WTC11 (cell line): ENCODE results near the gene SMOC1. TPM values are rescaled to one million over a fixed set of nuclear protein-coding genes. Genes with fewer than 3 reads are reported as not detected.

ENCODE experiments used
- ATAC-seq: fragments of 200-7000 bp; cut with Tn5 transposase; 2 replicates; pipeline ENCODE4 v1.10.0; 2021; ENCODE audit warnings: mild to moderate bottlenecking, moderate library complexity
- CTCF ChIA-PET: fragments of 300-600 bp; sonication (Branson Sonifier 250); formaldehyde crosslinking; loops from one replicate; lab custom pipeline; 2021; ENCODE audit warnings: antibody characterized with exemption; lab: Charles Lee
- POLR2A ChIA-PET: fragments of 350-600 bp; sonication (Branson Sonifier 250); formaldehyde crosslinking; loops from one replicate; lab custom pipeline; 2021; ENCODE audit warnings: antibody characterized with exemption; lab: Charles Lee
- DNase-seq: peaks from one replicate; pipeline ENCODE4 v3.0.0; 2021; ENCODE audit warnings: low spot score
- H3K27ac Mint-ChIP-seq: 2 replicates; pipeline ENCODE4 v1.8.0; 2021; ENCODE audit warnings: mixed read lengths
- H3K27me3 Mint-ChIP-seq: 2 replicates; pipeline ENCODE4 v1.8.0; 2021; ENCODE audit warnings: low read depth, mild to moderate bottlenecking, moderate library complexity, mixed read lengths
- H3K36me3 Mint-ChIP-seq: 2 replicates; pipeline ENCODE4 v1.8.0; 2021; ENCODE audit warnings: mixed read lengths
- H3K4me1 Mint-ChIP-seq: 2 replicates; pipeline ENCODE4 v1.8.0; 2022; ENCODE audit warnings: mixed read lengths
- H3K4me3 Mint-ChIP-seq: 2 replicates; pipeline ENCODE4 v1.8.0; 2021; ENCODE audit warnings: mild to moderate bottlenecking, moderate library complexity, mixed read lengths
- H3K9me3 Mint-ChIP-seq: 2 replicates; pipeline ENCODE4 v1.8.0; 2021; ENCODE audit warnings: mixed read lengths
- ATF6 ChIP-seq: sonication (generic); formaldehyde crosslinking; IDR thresholded peaks from 2 replicates; pipeline ENCODE4 v1.8.1; 2023; ENCODE audit warnings: mild to moderate bottlenecking, missing genetic modification reagents
- ELF4 ChIP-seq: sonication (generic); formaldehyde crosslinking; IDR thresholded peaks from 2 replicates; pipeline ENCODE4 v1.8.1; 2022; ENCODE audit warnings: low read depth, mild to moderate bottlenecking, moderate library complexity, missing genetic modification reagents
- FOXJ3 ChIP-seq: sonication (generic); formaldehyde crosslinking; IDR thresholded peaks from 2 replicates; pipeline ENCODE4 v1.9.0; 2021; ENCODE audit warnings: missing genetic modification reagents, mild to moderate bottlenecking, borderline replicate concordance
- JUN ChIP-seq: sonication (generic); formaldehyde crosslinking; IDR thresholded peaks from 2 replicates; pipeline ENCODE4 v1.8.0; 2023; ENCODE audit warnings: mild to moderate bottlenecking, missing genetic modification reagents
- MXD4 ChIP-seq: fragments of 250-450 bp; sonication (Bioruptor Pico); IDR thresholded peaks from 2 replicates; pipeline ENCODE4 v1.8.0; 2021; ENCODE audit warnings: mild to moderate bottlenecking, moderate library complexity, borderline replicate concordance
- NFATC4 ChIP-seq: fragments of 250-450 bp; sonication (Bioruptor Pico); IDR thresholded peaks from 2 replicates; pipeline ENCODE4 v1.9.0; 2021; ENCODE audit warnings: mild to moderate bottlenecking
- NFE2L1 ChIP-seq: sonication (generic); formaldehyde crosslinking; IDR thresholded peaks from 2 replicates; pipeline ENCODE4 v1.8.1; 2023; ENCODE audit warnings: missing genetic modification reagents
- NR2C2 ChIP-seq: sonication (generic); formaldehyde crosslinking; IDR thresholded peaks from 2 replicates; pipeline ENCODE4 v1.8.0; 2022; ENCODE audit warnings: mild to moderate bottlenecking, missing genetic modification reagents
- SP1 ChIP-seq: sonication (generic); formaldehyde crosslinking; conservative IDR thresholded peaks from 2 replicates; pipeline ENCODE4 v1.8.1; 2022; ENCODE audit warnings: missing genetic modification reagents
- TP53 ChIP-seq: sonication (generic); formaldehyde crosslinking; IDR thresholded peaks from 2 replicates; pipeline ENCODE4 v1.8.1; 2023; ENCODE audit warnings: mild to moderate bottlenecking, missing genetic modification reagents
- USF2 ChIP-seq: sonication (generic); formaldehyde crosslinking; IDR thresholded peaks from 2 replicates; pipeline ENCODE4 v1.8.1; 2023; ENCODE audit warnings: mild to moderate bottlenecking, missing genetic modification reagents, moderate library complexity
- ZBTB21 ChIP-seq: sonication (generic); formaldehyde crosslinking; IDR thresholded peaks from 2 replicates; pipeline ENCODE4 v1.8.1; 2023; ENCODE audit warnings: mild to moderate bottlenecking, missing genetic modification reagents, borderline replicate concordance
- ZNF232 ChIP-seq: sonication (generic); formaldehyde crosslinking; IDR thresholded peaks from 2 replicates; pipeline ENCODE4 v1.8.0; 2022; ENCODE audit warnings: mild to moderate bottlenecking, missing genetic modification reagents
- ZNF263 ChIP-seq: sonication (generic); formaldehyde crosslinking; IDR thresholded peaks from 2 replicates; pipeline ENCODE4 v1.8.1; 2022; ENCODE audit warnings: low read depth, mild to moderate bottlenecking, moderate library complexity, missing genetic modification reagents
- ZNF416 ChIP-seq: fragments of 250-450 bp; sonication (Bioruptor Pico); IDR thresholded peaks from 2 replicates; pipeline ENCODE4 v1.9.0; 2021; ENCODE audit warnings: mild to moderate bottlenecking, inconsistent platforms
- ZNF423 ChIP-seq: fragments of 250-450 bp; sonication (Bioruptor Pico); IDR thresholded peaks from 2 replicates; pipeline ENCODE4 v2.1.2; 2022; ENCODE audit warnings: mild to moderate bottlenecking, moderate library complexity
- total RNA-seq: library from RNA; stranded (reverse); gene quantifications from 3 replicates; pipeline ENCODE4 v1.2.3, GENCODE V29; 2021
- TF ChIP-seq, protein P1 (sequence below): fragments of 250-450 bp; sonication (Bioruptor Pico); IDR thresholded peaks from 2 replicates; pipeline ENCODE4 v1.8.0; 2021; ENCODE audit warnings: mild to moderate bottlenecking
- TF ChIP-seq, protein P2 (sequence below): sonication (generic); formaldehyde crosslinking; IDR thresholded peaks from 2 replicates; pipeline ENCODE4 v1.8.0; 2023; ENCODE audit warnings: missing genetic modification reagents
- TF ChIP-seq, protein P3 (sequence below): sonication (generic); formaldehyde crosslinking; conservative IDR thresholded peaks from 2 replicates; pipeline ENCODE4 v1.8.1; 2023; ENCODE audit warnings: mild to moderate bottlenecking, low read depth, missing genetic modification reagents, moderate library complexity

SMOC1 gene
- total RNA-seq, 1 experiment from 2014 or later = 1.1 TPM

DNA sequence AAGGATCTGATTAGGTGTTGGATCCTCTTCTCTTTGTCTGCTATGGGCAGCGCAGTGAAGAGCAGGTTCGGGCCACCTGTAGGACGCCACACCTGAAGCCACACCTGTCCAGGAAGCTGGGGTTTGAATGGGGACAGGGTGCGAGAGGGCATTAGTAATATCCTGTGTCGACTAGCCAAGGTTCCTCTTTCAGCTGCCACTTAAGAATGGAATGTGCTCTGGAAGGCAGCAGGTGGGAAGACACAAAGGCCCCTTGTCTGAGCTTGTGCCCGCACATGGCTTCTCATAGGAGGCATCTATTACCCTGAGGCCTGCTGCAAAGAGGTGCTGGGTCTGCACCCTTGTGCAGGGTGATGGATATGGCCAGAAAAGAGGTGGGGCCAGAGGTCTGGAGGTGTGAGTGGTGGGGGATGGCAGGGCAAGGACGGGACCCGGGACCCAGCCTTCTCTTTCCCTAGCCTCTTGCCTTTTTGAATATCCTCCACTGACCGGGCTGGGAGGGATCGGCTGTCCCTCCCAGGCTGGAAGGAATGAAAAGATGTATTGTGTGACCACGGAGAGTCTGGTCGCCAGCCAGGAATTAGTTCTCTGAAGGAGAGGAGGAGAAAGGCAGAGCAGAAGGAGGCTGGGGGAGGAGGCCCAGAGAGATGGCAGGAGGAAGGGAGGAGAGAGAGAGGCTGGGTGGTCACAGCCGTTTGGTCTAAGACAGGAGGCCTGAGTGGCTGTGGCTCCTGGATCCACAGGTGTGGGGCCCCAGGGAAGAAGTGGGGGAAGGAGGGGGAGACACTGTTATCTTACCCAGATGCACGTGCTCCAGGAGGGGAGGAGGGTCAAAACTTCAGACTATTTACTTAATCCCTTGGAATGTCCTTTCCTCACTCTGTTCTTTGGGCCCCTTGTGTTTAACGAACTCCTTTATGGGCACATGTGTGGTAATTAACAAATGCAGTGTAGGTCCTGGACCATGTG, 101.5 kb downstream of the SMOC1 start:
- no peak for TF ChIP-seq MXD4
- no peak for TF ChIP-seq ELF4 (CRISPR knock-in tag)
- TF ChIP-seq ZNF423 (CRISPR knock-in tag) = no peak
- TF ChIP-seq ZNF416 = no peak
- no peak for TF ChIP-seq ATF6 (CRISPR knock-in tag)
- no peak for TF ChIP-seq NFATC4 (CRISPR knock-in tag)
- TF ChIP-seq TP53 (CRISPR knock-in tag) = no peak
- no peak for TF ChIP-seq ZBTB21 (CRISPR knock-in tag)
- TF ChIP-seq SP1 = no peak
- TF ChIP-seq, protein P1, sequence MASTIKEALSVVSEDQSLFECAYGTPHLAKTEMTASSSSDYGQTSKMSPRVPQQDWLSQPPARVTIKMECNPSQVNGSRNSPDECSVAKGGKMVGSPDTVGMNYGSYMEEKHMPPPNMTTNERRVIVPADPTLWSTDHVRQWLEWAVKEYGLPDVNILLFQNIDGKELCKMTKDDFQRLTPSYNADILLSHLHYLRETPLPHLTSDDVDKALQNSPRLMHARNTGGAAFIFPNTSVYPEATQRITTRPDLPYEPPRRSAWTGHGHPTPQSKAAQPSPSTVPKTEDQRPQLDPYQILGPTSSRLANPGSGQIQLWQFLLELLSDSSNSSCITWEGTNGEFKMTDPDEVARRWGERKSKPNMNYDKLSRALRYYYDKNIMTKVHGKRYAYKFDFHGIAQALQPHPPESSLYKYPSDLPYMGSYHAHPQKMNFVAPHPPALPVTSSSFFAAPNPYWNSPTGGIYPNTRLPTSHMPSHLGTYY = no peak
- no peak for TF ChIP-seq FOXJ3 (CRISPR knock-in tag)
- TF ChIP-seq NFE2L1 = no peak
- no peak for TF ChIP-seq NR2C2 (CRISPR knock-in tag)
- no peak for TF ChIP-seq ZNF232 (CRISPR knock-in tag)
- no peak for TF ChIP-seq ZNF263 (CRISPR knock-in tag)
- TF ChIP-seq, protein P2, sequence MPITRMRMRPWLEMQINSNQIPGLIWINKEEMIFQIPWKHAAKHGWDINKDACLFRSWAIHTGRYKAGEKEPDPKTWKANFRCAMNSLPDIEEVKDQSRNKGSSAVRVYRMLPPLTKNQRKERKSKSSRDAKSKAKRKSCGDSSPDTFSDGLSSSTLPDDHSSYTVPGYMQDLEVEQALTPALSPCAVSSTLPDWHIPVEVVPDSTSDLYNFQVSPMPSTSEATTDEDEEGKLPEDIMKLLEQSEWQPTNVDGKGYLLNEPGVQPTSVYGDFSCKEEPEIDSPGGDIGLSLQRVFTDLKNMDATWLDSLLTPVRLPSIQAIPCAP (CRISPR knock-in tag) = no peak
- TF ChIP-seq, protein P3, sequence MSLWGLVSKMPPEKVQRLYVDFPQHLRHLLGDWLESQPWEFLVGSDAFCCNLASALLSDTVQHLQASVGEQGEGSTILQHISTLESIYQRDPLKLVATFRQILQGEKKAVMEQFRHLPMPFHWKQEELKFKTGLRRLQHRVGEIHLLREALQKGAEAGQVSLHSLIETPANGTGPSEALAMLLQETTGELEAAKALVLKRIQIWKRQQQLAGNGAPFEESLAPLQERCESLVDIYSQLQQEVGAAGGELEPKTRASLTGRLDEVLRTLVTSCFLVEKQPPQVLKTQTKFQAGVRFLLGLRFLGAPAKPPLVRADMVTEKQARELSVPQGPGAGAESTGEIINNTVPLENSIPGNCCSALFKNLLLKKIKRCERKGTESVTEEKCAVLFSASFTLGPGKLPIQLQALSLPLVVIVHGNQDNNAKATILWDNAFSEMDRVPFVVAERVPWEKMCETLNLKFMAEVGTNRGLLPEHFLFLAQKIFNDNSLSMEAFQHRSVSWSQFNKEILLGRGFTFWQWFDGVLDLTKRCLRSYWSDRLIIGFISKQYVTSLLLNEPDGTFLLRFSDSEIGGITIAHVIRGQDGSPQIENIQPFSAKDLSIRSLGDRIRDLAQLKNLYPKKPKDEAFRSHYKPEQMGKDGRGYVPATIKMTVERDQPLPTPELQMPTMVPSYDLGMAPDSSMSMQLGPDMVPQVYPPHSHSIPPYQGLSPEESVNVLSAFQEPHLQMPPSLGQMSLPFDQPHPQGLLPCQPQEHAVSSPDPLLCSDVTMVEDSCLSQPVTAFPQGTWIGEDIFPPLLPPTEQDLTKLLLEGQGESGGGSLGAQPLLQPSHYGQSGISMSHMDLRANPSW = no peak
- TF ChIP-seq, all 79 proteins: peak for 0
- Mint-ChIP-seq H3K27ac (no peak overlapping the region), H3K4me1 (peaks cover 14% of the 10 kb centered on the region), H3K4me3 (no peak overlapping the region), H3K27me3 (peaks cover 3% of the 10 kb centered on the region; the same call in 1 of the 2 replicates), H3K36me3 (no peaks in the 10 kb centered on the region), H3K9me3 (peaks cover 4% of the 10 kb centered on the region; the same call in 1 of the 2 replicates)
- ATAC-seq (peak; percentile 50), DNase-seq (no peak)
- ChIA-PET CTCF (interaction anchor here (1.0 kb wide), 1 partner anchor 51 kb away, joined by 3 read pairs; no protein-coding TSS in a partner anchor), POLR2A (no interaction called here)

GRCh38 chr14:69982220-69982839, 103.1 kb downstream of the SMOC1 start:
- no peak overlapping the region for H3K27ac Mint-ChIP-seq
- peaks cover 14% of the 10 kb centered on the region for H3K9me3 Mint-ChIP-seq
- H3K4me1 Mint-ChIP-seq = peaks cover 22% of the 10 kb centered on the region
- ATAC-seq (no peak), DNase-seq (no peak)
- peaks cover 3% of the 10 kb centered on the region; the same call in 1 of the 2 replicates for H3K27me3 Mint-ChIP-seq
- no peak overlapping the region for H3K4me3 Mint-ChIP-seq
- 0 out of 2 replicates have a peak, but pooled peaks have one; percentile 9 for TF ChIP-seq USF2 (CRISPR knock-in tag)
- TF ChIP-seq JUN (CRISPR knock-in tag) = no peak
- POLR2A ChIA-PET = no interaction called here
- no peaks in the 10 kb centered on the region for H3K36me3 Mint-ChIP-seq
- CTCF ChIA-PET = interaction anchor here (0.9 to 1.1 kb wide), 2 partner anchors 14 to 92 kb away, joined by 3 read pairs; no protein-coding TSS in a partner anchor
